IPS DF 4.7 (cell line): ENCODE measurements around the gene ZNF23.
"Not testable (repeated sequence)": the region's sequence is repeated elsewhere in the genome, so short reads cannot be mapped to it uniquely, and the experiment has no call there.

Source experiments
- DNase-seq: peaks from one replicate; pipeline ENCODE4 v3.0.0-alpha.2; 2013; ENCODE audit warnings: low spot score; ENCODE audit errors: extremely low read depth

The ZNF23 gene

GRCh38 chr16:71461686-71462648 is at the start of gene ZNF23:
ZNF23 (minus strand) TSS chr16:71462247; CDS start chr16:71456796, 5,451 bp downstream.
- peak; percentile 22 for DNase-seq

DNA sequence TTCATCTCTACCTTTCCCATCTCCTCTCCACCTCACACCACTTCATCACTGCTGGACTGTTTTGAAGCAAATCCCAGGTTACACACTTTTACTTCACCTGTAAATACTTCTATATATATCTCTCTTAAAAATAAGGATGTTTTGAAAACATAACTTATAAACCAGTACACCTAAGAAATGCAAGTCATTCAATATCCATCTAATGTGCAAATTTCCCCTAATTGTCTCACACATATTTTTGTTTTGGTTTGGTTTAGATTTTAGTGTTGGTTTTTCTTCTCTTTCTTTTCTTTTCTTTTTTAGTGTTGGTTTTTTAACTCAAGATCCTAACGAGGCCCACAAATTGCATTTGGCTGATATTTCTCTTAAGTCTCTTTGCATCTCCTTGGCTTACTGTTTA is 45.0 kb upstream of the ZNF23 start:
- DNase-seq, result no peak

GRCh38 chr16:71504901-71505300 is 42.9 kb upstream of the ZNF23 start:
- DNase-seq, result no peak

GRCh38 chr16:71504051-71504450 is 42.0 kb upstream of the ZNF23 start:
- DNase-seq, result not testable (repeated sequence)

- DNase-seq, result no peak
These were observed 39.5 kb upstream of the ZNF23 start for GRCh38 chr16:71501547-71501946.

DNA sequence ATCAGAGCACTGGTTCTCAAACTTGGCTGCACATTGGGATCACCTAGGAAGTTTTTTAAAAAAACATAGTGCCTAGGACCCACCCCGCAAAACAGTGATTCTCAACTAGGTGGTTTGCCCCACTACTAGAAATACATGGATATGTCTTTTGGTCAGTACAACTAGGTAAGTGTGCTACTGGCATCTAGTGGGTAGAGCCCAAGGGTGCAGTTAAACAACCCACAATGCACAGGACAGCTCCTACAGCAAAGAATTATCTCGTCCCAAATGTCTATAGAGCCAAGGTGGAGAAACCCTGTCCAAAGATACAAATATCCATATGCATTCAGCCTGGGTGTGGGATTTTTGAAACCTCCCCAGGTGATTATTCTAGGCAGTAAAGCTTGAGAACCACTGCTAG is 38.9 kb upstream of the ZNF23 start:
- no peak for DNase-seq

DNA sequence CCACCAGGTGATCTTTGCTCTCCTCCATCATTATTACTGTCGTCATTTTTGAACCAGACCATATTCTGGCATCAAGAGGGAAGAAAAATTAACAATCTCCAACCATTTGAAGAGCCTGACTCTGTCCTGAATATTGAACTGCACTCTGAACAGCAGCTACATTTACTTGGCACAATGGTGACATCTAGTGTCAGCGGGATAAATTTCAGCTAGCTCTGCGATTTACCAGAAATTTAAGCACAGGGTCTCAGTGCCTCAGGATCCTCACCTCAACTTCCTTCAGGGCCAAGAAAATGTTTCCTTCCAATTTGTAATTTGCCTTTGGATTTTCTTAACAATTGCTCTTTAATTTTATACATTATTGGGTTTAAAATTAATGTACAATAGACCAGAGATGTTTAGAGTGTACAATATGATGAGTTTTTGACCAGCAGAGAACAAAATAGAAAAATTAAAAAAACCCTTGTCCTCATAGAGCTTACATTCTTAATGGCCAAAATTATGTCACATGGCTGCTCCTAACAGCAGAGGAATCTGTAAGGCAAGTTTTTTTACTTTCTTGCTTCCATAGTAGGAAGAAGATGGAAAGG is 37.8 kb upstream of the ZNF23 start:
- DNase-seq, result no peak

GRCh38 chr16:71498031-71498430 is 36.0 kb upstream of the ZNF23 start:
- DNase-seq, result no peak

DNA sequence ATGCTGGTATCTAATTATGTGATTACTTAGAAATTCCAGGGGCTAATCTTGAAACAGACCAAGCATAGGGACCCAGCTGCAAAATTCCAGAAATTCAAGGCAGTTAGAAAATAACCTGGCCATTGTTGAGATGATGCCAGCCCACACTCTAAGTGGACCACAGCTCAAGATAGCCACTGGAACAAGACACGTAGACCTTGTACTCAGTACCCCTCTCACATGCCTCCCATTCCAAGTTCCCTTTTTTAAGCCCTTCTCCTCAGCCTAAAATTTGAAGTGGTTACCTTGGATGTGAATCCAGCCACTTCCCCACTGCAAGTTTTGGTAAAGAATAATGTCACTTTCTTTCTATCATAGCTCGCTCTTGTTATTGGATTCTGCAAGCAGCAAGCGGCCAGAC is 31.2 kb upstream of the ZNF23 start:
- DNase-seq, result no peak

GRCh38 chr16:71492786-71493185 is 30.7 kb upstream of the ZNF23 start:
- DNase-seq, result no peak

DNA sequence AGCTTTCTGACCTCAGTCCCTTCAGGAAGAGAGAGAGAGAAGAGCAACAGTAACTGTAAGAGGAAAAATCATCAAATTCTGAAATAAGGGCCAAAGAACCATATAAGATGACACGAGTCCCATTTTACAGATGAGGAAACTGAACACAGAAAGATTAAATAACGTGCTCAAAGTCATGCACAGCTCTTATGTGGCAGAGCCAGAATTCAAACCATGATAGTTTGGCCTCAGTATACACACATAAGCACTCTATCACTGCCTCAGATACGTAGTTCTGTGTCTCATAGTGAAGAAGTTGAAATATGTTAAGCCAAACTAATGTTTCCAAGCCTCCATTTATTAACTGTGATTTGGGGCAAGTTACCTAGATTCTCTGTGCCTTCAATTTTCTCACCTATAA is 29.0 kb upstream of the ZNF23 start:
- no peak for DNase-seq

DNA sequence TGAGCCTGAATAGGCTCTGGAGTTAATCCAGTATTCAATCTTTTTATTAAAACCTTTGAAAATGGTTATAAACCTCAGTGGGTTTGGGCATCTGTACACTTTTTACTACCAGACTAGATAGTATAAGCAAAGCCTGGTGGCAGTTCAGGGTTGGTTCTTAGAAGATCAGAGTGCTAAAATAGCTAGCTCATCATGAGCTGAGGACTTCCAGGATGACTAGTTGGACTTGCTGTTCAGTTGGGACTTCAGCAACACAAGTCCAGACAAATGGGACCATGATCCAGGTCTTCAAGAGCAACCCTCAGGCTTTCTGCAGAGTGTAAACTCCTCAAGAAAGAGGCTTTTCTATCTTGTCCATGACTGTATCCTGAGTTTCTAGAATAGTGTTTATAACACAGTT is 28.3 kb upstream of the ZNF23 start:
- no peak for DNase-seq

- no peak for DNase-seq
These were observed 27.1 kb upstream of the ZNF23 start, which contains the start of gene ZNF19 for GRCh38 chr16:71489122-71489521. ZNF19 (minus strand) TSS chr16:71489324; CDS start chr16:71482114, 7,210 bp downstream.

DNA sequence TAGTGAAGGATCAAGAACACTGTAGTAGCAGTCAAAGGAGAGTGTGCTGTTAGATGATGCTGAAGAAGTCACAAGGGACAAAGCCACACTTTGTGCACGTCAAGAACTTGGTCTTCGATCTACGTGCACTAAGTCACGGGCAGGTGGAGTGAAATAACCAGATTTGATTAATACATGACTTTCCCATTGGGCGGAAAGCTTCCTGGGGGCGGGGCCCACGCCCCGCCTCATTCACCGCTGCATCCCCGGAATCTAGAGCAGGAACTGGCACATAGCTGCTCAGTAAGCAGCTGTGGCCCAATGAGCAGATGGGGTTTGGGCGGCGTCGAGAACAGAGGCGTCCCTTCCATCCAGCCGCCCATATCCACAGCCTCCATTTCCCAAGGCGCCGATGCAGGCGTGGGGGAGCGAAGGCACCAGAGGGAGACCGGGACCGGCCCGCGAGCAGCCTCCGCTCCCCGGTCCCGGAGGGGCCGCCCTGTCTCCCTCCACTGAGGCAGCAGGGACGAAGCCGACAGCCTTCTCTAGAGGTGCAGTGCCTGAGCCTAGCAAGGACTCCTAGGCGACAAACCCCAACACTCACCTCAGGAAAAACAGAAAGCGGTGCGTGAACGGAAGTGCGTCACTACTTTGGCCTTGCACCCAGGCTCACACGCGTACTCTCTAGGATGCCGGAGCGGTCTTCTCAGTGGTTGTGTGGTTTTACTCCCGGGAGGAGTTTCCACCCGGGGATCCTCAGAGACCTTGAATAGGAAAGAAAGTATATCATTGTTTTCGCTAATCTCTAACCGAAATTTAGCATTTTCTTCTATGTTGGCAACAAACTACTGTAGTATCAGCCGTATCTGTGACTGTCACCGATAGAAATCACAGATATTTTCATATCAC is 22.2 kb upstream of the ZNF23 start:
- DNase-seq, result no peak

DNA sequence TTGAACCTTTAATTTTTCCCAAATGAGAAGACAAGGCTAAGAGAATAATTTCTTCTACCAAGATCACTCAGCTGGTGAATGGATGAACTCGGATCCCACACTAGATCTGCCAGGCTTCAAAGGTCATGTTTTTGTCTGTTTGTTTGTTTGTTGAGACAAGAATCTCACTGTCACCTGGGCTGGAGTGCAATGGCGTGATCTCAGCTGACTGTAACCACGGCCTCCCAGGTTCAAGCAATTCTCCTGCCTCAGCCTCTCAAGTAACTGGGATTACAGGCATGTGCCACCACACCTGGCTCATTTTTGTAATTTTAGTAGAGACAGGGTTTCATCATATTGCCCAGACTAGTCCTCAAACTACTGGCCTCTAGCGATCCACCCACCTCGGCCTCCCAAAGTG is 20.5 kb upstream of the ZNF23 start:
- no peak for DNase-seq

DNA sequence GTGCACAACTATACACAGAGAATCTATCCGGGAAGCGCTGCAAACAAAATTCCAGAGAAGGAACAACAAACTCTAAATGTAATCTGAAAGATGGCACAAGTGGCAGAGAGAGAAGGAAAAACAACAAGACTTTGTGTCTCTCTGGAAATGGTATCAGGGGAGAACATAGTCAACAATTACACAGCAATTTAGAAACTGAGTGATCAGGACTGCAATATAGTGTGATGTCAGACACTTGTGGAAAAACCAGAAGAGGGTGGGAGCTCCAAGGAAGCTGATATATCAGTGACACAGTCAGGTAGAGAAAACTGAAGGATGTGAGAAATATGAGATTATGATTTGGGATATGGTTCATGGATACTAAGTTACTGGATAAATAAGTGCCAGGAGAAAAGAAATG is 18.9 kb upstream of the ZNF23 start:
- DNase-seq, result no peak

- DNase-seq, result no peak
These were observed 17.4 kb upstream of the ZNF23 start for GRCh38 chr16:71479420-71479819.

GRCh38 chr16:71476457-71477124 is 14.5 kb upstream of the ZNF23 start:
- no peak for DNase-seq

GRCh38 chr16:71474864-71475263 is 12.8 kb upstream of the ZNF23 start:
- DNase-seq, result no peak

GRCh38 chr16:71473891-71474290 is 11.8 kb upstream of the ZNF23 start:
- no peak for DNase-seq

GRCh38 chr16:71472931-71473330 is 10.9 kb upstream of the ZNF23 start:
- DNase-seq, result no peak
